Thoracic aorta (tissue), 2 donors: ENCODE measurements around the gene SCNM1. TPM values are rescaled to one million over a fixed set of nuclear protein-coding genes. Genes with fewer than 3 reads are reported as not detected.

Experiments used
- ATAC-seq: fragments of 150-250 bp; one replicate; pipeline ENCODE4 v1.8.0; 2017; ENCODE audit warnings: low read depth; ENCODE audit not compliant: insufficient number of reproducible peaks, low FRiP score
- DNase-seq: peaks from one replicate; pipeline ENCODE4 v3.0.0-alpha.2; 2020; ENCODE audit warnings: low spot score
- H3K27ac ChIP-seq, 2 donors: fragments of 200-600 bp; sonication (generic); 1 replicate in 1 of 2; 2 replicates in 1 of 2; pipeline ENCODE4 v1.5.1; 2016; ENCODE audit warnings: mild to moderate bottlenecking in 2 of 2, moderate library complexity in 2 of 2
- H3K27me3 ChIP-seq: fragments of 200-600 bp; sonication (generic); replicated peaks from 2 replicates; pipeline ENCODE4 v1.6.0; 2016; ENCODE audit warnings: mild to moderate bottlenecking; ENCODE audit not compliant: insufficient read depth
- H3K36me3 ChIP-seq: fragments of 200-600 bp; sonication (generic); one replicate; pipeline ENCODE4 v1.5.1; 2016
- H3K4me1 ChIP-seq, 2 donors: fragments of 200-600 bp; sonication (generic); 1 replicate in 1 of 2; 2 replicates in 1 of 2; pipeline versions ENCODE4 v1.5.1 to v1.6.0; 2016; ENCODE audit warnings: low read depth in 2 of 2, mild to moderate bottlenecking in 1 of 2; ENCODE audit not compliant: control insufficient read depth in 1 of 2
- H3K4me3 ChIP-seq: fragments of 200-600 bp; sonication (generic); 2 replicates; pipeline ENCODE4 v1.5.1; 2016; ENCODE audit warnings: mild to moderate bottlenecking
- H3K9me3 ChIP-seq: fragments of 200-600 bp; sonication (generic); 2 replicates; pipeline ENCODE4 v1.5.1; 2016
- total RNA-seq, 2 donors: library from RNA; depleted of rRNA; stranded (reverse); fragments of >200 nt; gene quantifications; one replicate each; pipeline versions ENCODE4 v1.1.0 to v1.2.3, GENCODE V29; 2016
- TF ChIP-seq, protein P1 (sequence below): fragments of 200-600 bp; sonication (generic); IDR thresholded peaks from one replicate; pipeline ENCODE4 v1.5.1; 2019; ENCODE audit warnings: antibody characterized with exemption

SCNM1 gene
- total RNA-seq, 2 donors from 2014 or later = 19.1 to 27.7 TPM

DNA sequence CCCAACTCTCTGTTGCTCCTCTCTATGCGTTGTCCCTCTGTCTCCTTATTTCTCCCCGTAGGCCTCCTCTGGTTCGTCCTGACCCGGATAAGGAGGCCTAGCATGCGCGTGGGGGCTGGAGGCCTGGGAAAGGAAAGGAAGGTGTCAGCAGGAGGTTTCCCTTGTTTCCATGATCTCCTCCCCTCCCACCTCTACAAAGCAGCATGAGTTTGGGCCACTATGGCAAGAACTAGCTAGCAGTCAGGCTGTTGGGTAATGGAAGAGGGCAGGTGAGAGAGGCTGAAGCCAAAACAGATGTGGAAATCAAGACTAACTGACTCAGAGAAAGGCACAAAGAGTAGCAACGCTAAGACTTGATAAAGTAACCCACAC, 18.8 kb upstream of the SCNM1 start:
- Histone ChIP-seq H3K27ac (peak overlapping the region; percentile 66 to 81), H3K9me3 (no peaks in the 10 kb centered on the region), H3K4me3 (peak overlapping the region; percentile 86), H3K4me1 (peaks cover 11 to 40% of the 10 kb centered on the region in 2 donors), H3K36me3 (no peaks in the 10 kb centered on the region), H3K27me3 (no peaks in the 10 kb centered on the region)
- DNase-seq (no peak), ATAC-seq (no peak)
- TF ChIP-seq, protein P1, sequence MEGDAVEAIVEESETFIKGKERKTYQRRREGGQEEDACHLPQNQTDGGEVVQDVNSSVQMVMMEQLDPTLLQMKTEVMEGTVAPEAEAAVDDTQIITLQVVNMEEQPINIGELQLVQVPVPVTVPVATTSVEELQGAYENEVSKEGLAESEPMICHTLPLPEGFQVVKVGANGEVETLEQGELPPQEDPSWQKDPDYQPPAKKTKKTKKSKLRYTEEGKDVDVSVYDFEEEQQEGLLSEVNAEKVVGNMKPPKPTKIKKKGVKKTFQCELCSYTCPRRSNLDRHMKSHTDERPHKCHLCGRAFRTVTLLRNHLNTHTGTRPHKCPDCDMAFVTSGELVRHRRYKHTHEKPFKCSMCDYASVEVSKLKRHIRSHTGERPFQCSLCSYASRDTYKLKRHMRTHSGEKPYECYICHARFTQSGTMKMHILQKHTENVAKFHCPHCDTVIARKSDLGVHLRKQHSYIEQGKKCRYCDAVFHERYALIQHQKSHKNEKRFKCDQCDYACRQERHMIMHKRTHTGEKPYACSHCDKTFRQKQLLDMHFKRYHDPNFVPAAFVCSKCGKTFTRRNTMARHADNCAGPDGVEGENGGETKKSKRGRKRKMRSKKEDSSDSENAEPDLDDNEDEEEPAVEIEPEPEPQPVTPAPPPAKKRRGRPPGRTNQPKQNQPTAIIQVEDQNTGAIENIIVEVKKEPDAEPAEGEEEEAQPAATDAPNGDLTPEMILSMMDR = no peak

DNA sequence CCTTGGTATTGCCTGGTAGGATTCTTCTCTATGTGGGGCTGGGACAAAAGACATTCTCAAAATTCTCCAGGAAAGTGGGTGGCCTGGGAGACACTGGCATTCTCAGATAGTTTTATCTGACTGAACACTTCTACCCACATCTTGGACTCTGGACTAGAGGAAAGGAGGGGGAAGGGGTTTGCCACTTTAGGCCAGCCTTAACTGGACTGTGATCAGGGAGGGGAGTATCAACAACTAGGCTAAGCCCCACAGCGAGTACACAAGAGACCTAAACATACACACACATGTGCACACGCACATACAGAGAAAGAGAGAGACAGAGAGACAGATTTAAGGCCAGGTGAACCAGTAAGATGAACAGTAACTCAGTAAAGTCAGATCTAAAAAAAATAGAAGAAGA, 18.3 kb upstream of the SCNM1 start:
- no peak for ATAC-seq

GRCh38 chr1:151156515-151156819, 9.5 kb upstream of the SCNM1 start, which contains the start of gene TNFAIP8L2:
Gene TNFAIP8L2, plus strand, starts transcription at chr1:151156649. Its CDS starts 2,049 bp downstream, at chr1:151158698.
- peaks cover 3 to 19% of the 10 kb centered on the region in 2 donors for H3K4me1 ChIP-seq
- TF ChIP-seq, protein P1 = no peak
- H3K27ac ChIP-seq = no peak within 1 kb of the TSS
- no peak for ATAC-seq
- H3K36me3 ChIP-seq = peaks cover 21% of the 10 kb centered on the region
- no peaks in the 10 kb centered on the region for H3K9me3 ChIP-seq
- peak within 1 kb of the TSS; percentile 40 for H3K4me3 ChIP-seq
- no peak for DNase-seq
- H3K27me3 ChIP-seq = no peaks in the 10 kb centered on the region

More for the DNA sequence above, 18.3 kb upstream of the SCNM1 start:
- H3K27me3 ChIP-seq = no peaks in the 10 kb centered on the region
- DNase-seq = no peak
- no peaks in the 10 kb centered on the region for H3K36me3 ChIP-seq
- no peaks in the 10 kb centered on the region for H3K9me3 ChIP-seq
- TF ChIP-seq, protein P1 = no peak
- H3K4me3 ChIP-seq = no peak overlapping the region
- H3K27ac ChIP-seq = peak overlapping the region; percentile 66 to 81
- peaks cover 11 to 37% of the 10 kb centered on the region in 2 donors for H3K4me1 ChIP-seq

DNA sequence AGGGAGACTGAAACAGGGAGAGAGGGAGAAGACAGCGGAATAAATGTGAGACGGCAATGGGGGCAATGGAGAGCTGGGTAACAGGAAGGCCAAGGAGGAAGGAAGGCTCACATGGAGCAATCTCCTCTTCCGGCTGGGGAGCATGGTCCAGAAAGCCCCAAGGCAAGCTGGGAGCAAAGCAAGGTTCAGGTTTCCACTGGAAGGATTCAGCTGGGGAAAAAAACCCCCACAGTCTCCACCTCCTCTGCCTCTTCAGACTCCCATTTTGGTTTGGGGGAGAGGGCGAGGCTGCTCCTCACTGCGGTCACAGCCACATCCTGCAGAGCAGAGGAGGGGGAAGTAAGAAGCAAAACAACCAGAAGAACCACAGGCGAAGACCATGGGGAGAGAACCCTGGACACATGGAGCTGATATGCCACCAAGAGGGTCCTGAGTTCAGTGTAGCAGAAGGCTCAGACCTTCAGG, 8.8 kb upstream of the SCNM1 start:
- Histone ChIP-seq H3K4me3 (peak overlapping the region; percentile 40), H3K36me3 (peaks cover 25% of the 10 kb centered on the region), H3K27me3 (no peaks in the 10 kb centered on the region), H3K27ac (no peak overlapping the region), H3K9me3 (no peaks in the 10 kb centered on the region), H3K4me1 (peaks cover 3 to 19% of the 10 kb centered on the region in 2 donors)
- no peak for ATAC-seq
- TF ChIP-seq, protein P1 = no peak
- no peak for DNase-seq

DNA sequence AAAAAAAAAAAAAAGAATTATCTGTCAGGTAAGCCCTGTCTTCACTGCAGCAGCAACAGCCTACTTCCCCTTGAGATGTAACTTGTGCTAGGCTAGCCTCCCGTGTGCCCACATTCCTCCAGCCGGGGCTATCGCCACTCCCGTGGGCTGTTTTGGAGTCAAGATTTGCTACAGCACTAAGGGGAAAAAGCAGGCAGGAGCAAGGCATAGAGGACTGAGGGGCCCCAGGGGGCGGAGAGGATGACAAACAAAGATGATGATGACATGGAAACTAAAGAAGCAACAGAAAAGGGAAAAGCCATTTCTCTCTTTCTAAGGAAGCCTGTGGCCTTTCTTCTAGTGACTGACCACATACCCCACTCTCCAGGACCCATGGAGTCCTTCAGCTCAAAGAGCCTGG, 7.6 kb upstream of the SCNM1 start:
- Histone ChIP-seq H3K27me3 (no peaks in the 10 kb centered on the region), H3K4me1 (peaks cover 3 to 19% of the 10 kb centered on the region in 2 donors), H3K27ac (no peak overlapping the region), H3K36me3 (peaks cover 25% of the 10 kb centered on the region), H3K9me3 (no peaks in the 10 kb centered on the region), H3K4me3 (no peak overlapping the region)
- TF ChIP-seq, protein P1 = no peak
- DNase-seq (no peak), ATAC-seq (no peak)
